ENCODE measurements around the gene QRSL1.

Gene QRSL1

GRCh38 chr6:106659859-106660258 is 30.5 kb downstream of the QRSL1 start:
- Histone ChIP-seq H3K27me3 (ENCODE audit: control insufficient read depth, insufficient read depth, low read length) (no peaks in the 10 kb centered on the region), H3K4me1 (ENCODE audit: control insufficient read depth, insufficient read depth, low read length) (peaks cover 8% of the 10 kb centered on the region), H3K9me3 (ENCODE audit: control insufficient read depth, insufficient read depth, low read length) (no peaks in the 10 kb centered on the region), H3K36me3 (ENCODE audit: control insufficient read depth, insufficient read depth, low read length) (peaks cover 16% of the 10 kb centered on the region), H3K4me3 (ENCODE audit: low read depth, low read length) (no peak overlapping the region), H3K9ac (ENCODE audit: low read depth, low read length) (no peak overlapping the region)

- no peaks in the 10 kb centered on the region for H3K9me3 ChIP-seq (ENCODE audit: control insufficient read depth, insufficient read depth, low read length)
- peaks cover 17% of the 10 kb centered on the region for H3K4me1 ChIP-seq (ENCODE audit: control insufficient read depth, insufficient read depth, low read length)
- no peak overlapping the region for H3K4me3 ChIP-seq (ENCODE audit: low read depth, low read length)
- no peak overlapping the region for H3K9ac ChIP-seq (ENCODE audit: low read depth, low read length)
- no peaks in the 10 kb centered on the region for H3K27me3 ChIP-seq (ENCODE audit: control insufficient read depth, insufficient read depth, low read length)
- H3K36me3 ChIP-seq (ENCODE audit: control insufficient read depth, insufficient read depth, low read length): peaks cover 7% of the 10 kb centered on the region
These were observed 33.1 kb downstream of the QRSL1 start for GRCh38 chr6:106662458-106662857.

DNA sequence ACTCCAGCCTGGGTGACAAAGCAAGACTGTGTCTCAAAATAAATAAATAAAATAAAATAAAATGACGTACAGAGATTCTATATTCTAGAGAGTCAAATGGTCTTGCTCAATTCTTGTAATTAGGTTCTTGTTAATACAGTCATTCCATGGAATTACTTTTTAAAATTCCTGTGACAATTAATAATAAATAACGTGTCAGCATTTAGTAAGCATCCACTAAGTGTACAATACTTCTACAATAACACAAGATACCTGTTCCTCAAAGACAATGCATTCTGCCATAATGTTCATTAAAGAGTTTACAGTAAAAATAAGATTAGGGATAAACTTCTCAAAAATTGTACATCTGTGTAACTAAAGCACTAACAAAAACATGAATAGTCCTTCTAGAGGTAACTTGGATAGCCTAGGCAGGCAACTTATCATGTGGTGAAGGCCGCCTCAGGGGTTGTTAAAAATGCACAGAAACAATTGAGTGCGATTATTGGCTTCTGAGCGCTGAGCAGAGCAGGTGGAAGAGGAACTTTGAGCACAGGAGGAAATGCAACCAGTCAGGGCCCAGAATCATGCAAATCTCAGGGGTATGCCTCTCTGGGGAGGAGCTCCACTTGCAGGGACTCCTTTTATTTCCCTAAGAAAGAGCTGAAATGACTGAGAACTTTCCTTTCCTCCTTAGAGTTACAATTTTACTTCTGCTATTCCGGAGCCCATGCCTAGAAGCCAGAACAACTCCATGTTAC is 37.1 kb downstream of the QRSL1 start:
- Histone ChIP-seq H3K9ac (ENCODE audit: low read depth, low read length) (no peak overlapping the region), H3K36me3 (ENCODE audit: control insufficient read depth, insufficient read depth, low read length) (peaks cover 7% of the 10 kb centered on the region), H3K9me3 (ENCODE audit: control insufficient read depth, insufficient read depth, low read length) (no peaks in the 10 kb centered on the region), H3K4me3 (ENCODE audit: low read depth, low read length) (no peak overlapping the region), H3K27me3 (ENCODE audit: control insufficient read depth, insufficient read depth, low read length) (no peaks in the 10 kb centered on the region), H3K4me1 (ENCODE audit: control insufficient read depth, insufficient read depth, low read length) (peaks cover 9% of the 10 kb centered on the region)

GRCh38 chr6:106667022-106667402 is 37.6 kb downstream of the QRSL1 start:
- H3K9ac ChIP-seq (ENCODE audit: low read depth, low read length): no peak overlapping the region
- peaks cover 9% of the 10 kb centered on the region for H3K4me1 ChIP-seq (ENCODE audit: control insufficient read depth, insufficient read depth, low read length)
- peaks cover 7% of the 10 kb centered on the region for H3K36me3 ChIP-seq (ENCODE audit: control insufficient read depth, insufficient read depth, low read length)
- H3K27me3 ChIP-seq (ENCODE audit: control insufficient read depth, insufficient read depth, low read length): no peaks in the 10 kb centered on the region
- H3K4me3 ChIP-seq (ENCODE audit: low read depth, low read length): no peak overlapping the region
- H3K9me3 ChIP-seq (ENCODE audit: control insufficient read depth, insufficient read depth, low read length): no peaks in the 10 kb centered on the region

- Histone ChIP-seq H3K4me1 (ENCODE audit: control insufficient read depth, insufficient read depth, low read length) (peaks cover 11% of the 10 kb centered on the region), H3K9ac (ENCODE audit: low read depth, low read length) (no peak overlapping the region), H3K4me3 (ENCODE audit: low read depth, low read length) (no peak overlapping the region), H3K9me3 (ENCODE audit: control insufficient read depth, insufficient read depth, low read length) (no peaks in the 10 kb centered on the region), H3K36me3 (ENCODE audit: control insufficient read depth, insufficient read depth, low read length) (no peaks in the 10 kb centered on the region), H3K27me3 (ENCODE audit: control insufficient read depth, insufficient read depth, low read length) (no peaks in the 10 kb centered on the region)
These were observed 40.9 kb downstream of the QRSL1 start for GRCh38 chr6:106670236-106670635.

- Histone ChIP-seq H3K4me3 (ENCODE audit: low read depth, low read length) (no peak overlapping the region), H3K9ac (ENCODE audit: low read depth, low read length) (no peak overlapping the region), H3K27me3 (ENCODE audit: control insufficient read depth, insufficient read depth, low read length) (no peaks in the 10 kb centered on the region), H3K9me3 (ENCODE audit: control insufficient read depth, insufficient read depth, low read length) (no peaks in the 10 kb centered on the region), H3K4me1 (ENCODE audit: control insufficient read depth, insufficient read depth, low read length) (peaks cover 7% of the 10 kb centered on the region), H3K36me3 (ENCODE audit: control insufficient read depth, insufficient read depth, low read length) (no peaks in the 10 kb centered on the region)
These were observed 42.3 kb downstream of the QRSL1 start for GRCh38 chr6:106671651-106672050.

- Histone ChIP-seq H3K36me3 (ENCODE audit: control insufficient read depth, insufficient read depth, low read length) (no peaks in the 10 kb centered on the region), H3K4me3 (ENCODE audit: low read depth, low read length) (no peak overlapping the region), H3K9me3 (ENCODE audit: control insufficient read depth, insufficient read depth, low read length) (no peaks in the 10 kb centered on the region), H3K4me1 (ENCODE audit: control insufficient read depth, insufficient read depth, low read length) (peaks cover 6% of the 10 kb centered on the region), H3K9ac (ENCODE audit: low read depth, low read length) (no peak overlapping the region), H3K27me3 (ENCODE audit: control insufficient read depth, insufficient read depth, low read length) (no peaks in the 10 kb centered on the region)
These were observed 45.3 kb downstream of the QRSL1 start for GRCh38 chr6:106674541-106675229.

- H3K27me3 ChIP-seq (ENCODE audit: control insufficient read depth, insufficient read depth, low read length): no peaks in the 10 kb centered on the region
- H3K9me3 ChIP-seq (ENCODE audit: control insufficient read depth, insufficient read depth, low read length): no peaks in the 10 kb centered on the region
- no peaks in the 10 kb centered on the region for H3K36me3 ChIP-seq (ENCODE audit: control insufficient read depth, insufficient read depth, low read length)
- no peak overlapping the region for H3K4me3 ChIP-seq (ENCODE audit: low read depth, low read length)
- H3K4me1 ChIP-seq (ENCODE audit: control insufficient read depth, insufficient read depth, low read length): peaks cover 6% of the 10 kb centered on the region
- no peak overlapping the region for H3K9ac ChIP-seq (ENCODE audit: low read depth, low read length)
These were observed 47.9 kb downstream of the QRSL1 start for GRCh38 chr6:106677282-106677681.

GRCh38 chr6:106684011-106684410 is 54.6 kb downstream of the QRSL1 start:
- H3K4me3 ChIP-seq (ENCODE audit: low read depth, low read length): no peak overlapping the region
- no peaks in the 10 kb centered on the region for H3K27me3 ChIP-seq (ENCODE audit: control insufficient read depth, insufficient read depth, low read length)
- H3K36me3 ChIP-seq (ENCODE audit: control insufficient read depth, insufficient read depth, low read length): no peaks in the 10 kb centered on the region
- peaks cover 4% of the 10 kb centered on the region for H3K4me1 ChIP-seq (ENCODE audit: control insufficient read depth, insufficient read depth, low read length)
- no peaks in the 10 kb centered on the region for H3K9me3 ChIP-seq (ENCODE audit: control insufficient read depth, insufficient read depth, low read length)
- no peak overlapping the region for H3K9ac ChIP-seq (ENCODE audit: low read depth, low read length)

GRCh38 chr6:106685833-106686232 is 56.5 kb downstream of the QRSL1 start:
- Histone ChIP-seq H3K36me3 (ENCODE audit: control insufficient read depth, insufficient read depth, low read length) (no peaks in the 10 kb centered on the region), H3K4me1 (ENCODE audit: control insufficient read depth, insufficient read depth, low read length) (peaks cover 4% of the 10 kb centered on the region), H3K27me3 (ENCODE audit: control insufficient read depth, insufficient read depth, low read length) (no peaks in the 10 kb centered on the region), H3K9me3 (ENCODE audit: control insufficient read depth, insufficient read depth, low read length) (no peaks in the 10 kb centered on the region), H3K9ac (ENCODE audit: low read depth, low read length) (no peak overlapping the region), H3K4me3 (ENCODE audit: low read depth, low read length) (no peak overlapping the region)

DNA sequence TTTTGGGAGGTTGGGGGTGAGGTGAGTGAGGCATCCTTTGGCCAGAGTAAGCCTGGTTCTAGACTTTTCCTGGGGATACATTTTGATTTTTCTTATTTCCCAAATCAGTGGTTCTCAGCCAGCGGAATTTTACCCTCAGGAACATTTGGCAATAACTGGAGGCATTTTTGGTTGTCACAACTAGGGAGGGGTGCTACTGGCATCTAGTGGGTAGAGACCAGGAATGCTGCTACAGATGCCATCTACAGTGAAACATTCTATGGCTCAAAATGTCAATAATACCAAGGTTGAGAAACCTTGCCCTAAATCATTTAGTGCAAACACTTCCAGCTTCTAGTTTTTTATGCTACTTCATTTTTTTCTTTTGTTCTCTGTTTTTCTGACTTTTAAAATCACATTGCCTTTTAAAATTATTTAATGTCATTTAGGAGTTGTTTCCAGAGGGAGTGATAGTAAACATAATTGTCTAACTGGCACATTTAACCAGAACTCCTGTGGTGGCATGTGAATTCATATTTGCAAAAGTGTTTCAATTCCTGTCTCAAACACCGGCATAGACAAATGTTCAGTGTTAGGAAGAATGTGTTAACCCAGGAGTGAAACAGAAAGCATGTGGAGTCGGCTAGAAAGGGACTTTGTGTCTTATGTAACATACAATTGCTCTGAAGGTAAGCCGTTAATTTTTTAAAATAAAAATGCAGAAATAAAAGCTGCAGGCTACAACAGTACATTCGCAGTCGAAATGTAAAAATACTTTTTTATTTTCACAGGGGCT is 59.0 kb downstream of the QRSL1 start:
- Histone ChIP-seq H3K4me1 (ENCODE audit: control insufficient read depth, insufficient read depth, low read length) (peaks cover 17% of the 10 kb centered on the region), H3K9ac (ENCODE audit: low read depth, low read length) (no peak overlapping the region)

More for the DNA sequence above, 59.0 kb downstream of the QRSL1 start:
- no peaks in the 10 kb centered on the region for H3K36me3 ChIP-seq (ENCODE audit: control insufficient read depth, insufficient read depth, low read length)
- no peaks in the 10 kb centered on the region for H3K9me3 ChIP-seq (ENCODE audit: control insufficient read depth, insufficient read depth, low read length)
- H3K4me3 ChIP-seq (ENCODE audit: low read depth, low read length): no peak overlapping the region
- no peaks in the 10 kb centered on the region for H3K27me3 ChIP-seq (ENCODE audit: control insufficient read depth, insufficient read depth, low read length)

Data from iPS-15b (cell line).